HCT116 (cell line): ENCODE results near the gene MRPS16. TPM values are rescaled to one million over a fixed set of nuclear protein-coding genes. Genes with fewer than 3 reads are reported as not detected.

Experiments
- ATAC-seq: fragments of 200-7000 bp; cut with Tn5 transposase; 2 replicates; pipeline ENCODE4 v1.9.1; 2020; ENCODE audit warnings: mild to moderate bottlenecking, moderate library complexity
- BruUV-seq: library from RNA; stranded (reverse); fragments of 400-500 nt; replicated peaks from 2 replicates; lab custom pipeline; 2021; lab: Mats Ljungman, UMichigan
- CTCF ChIA-PET: fragments of 300-600 bp; sonication (Branson Sonifier 250); formaldehyde crosslinking; loops from one replicate; lab custom pipeline; 2021; ENCODE audit warnings: antibody characterized with exemption; lab: Charles Lee
- POLR2A ChIA-PET: fragments of 300-600, 350-600 bp; sonication (Branson Sonifier 250); formaldehyde crosslinking; loops from one replicate; lab custom pipeline; 2021; ENCODE audit warnings: antibody characterized with exemption; lab: Charles Lee
- RAD21 ChIA-PET, 2 experiments: fragments of 300-600 bp; sonication (Branson Sonifier 250); formaldehyde crosslinking; loops; one replicate each; lab custom pipeline; 2023; ENCODE audit warnings: low total read pairs in 2 of 2; ENCODE audit not compliant: uncharacterized antibody in 2 of 2, unreplicated experiment in 2 of 2, low non-redundant PET in 1 of 2; lab: Charles Lee
- DNase-seq: peaks from one replicate; pipeline ENCODE4 v3.0.0-alpha.2; 2010; ENCODE audit warnings: low read depth, low spot score
- H2AFZ ChIP-seq: fragments of 200-600 bp; shearing (Covaris generic), sonication (generic); 2 replicates; pipeline ENCODE4 v1.6.1; 2017; ENCODE audit warnings: low read depth, mixed run types, mixed read lengths, antibody characterized with exemption, low read length; ENCODE audit not compliant: poor library complexity, severe bottlenecking
- H3K27ac ChIP-seq: 2 replicates; pipeline ENCODE4 v1.5.1; 2012; ENCODE audit warnings: low read depth, low read length
- H3K27me3 ChIP-seq: fragments of 200-600 bp; sonication (generic); 2 replicates; pipeline ENCODE4 v1.6.1; 2016; ENCODE audit warnings: mixed run types, low read length, mixed read lengths; ENCODE audit not compliant: insufficient read depth
- H3K36me3 ChIP-seq, 2 experiments: fragments of 200-500 bp in 1 of 2; fragments of 200-600 bp in 1 of 2; sonication (Bioruptor generic) in 1 of 2; sonication (generic) in 1 of 2; 2 replicates each; pipeline versions ENCODE4 v1.5.1 to v1.6.1; 2014 to 2016; ENCODE audit warnings: low read length in 2 of 2, inconsistent platforms in 1 of 2, mixed read lengths in 1 of 2, mixed run types in 1 of 2; ENCODE audit not compliant: insufficient read depth in 2 of 2, control insufficient read depth in 1 of 2
- H3K4me1 ChIP-seq, 2 experiments: fragments of 200-600 bp in 1 of 2; sonication (generic) in 1 of 2; 2 replicates each; pipeline versions ENCODE4 v1.5.1 to v1.6.1; 2012 to 2017; ENCODE audit warnings: low read length in 2 of 2, inconsistent platforms in 1 of 2, mild to moderate bottlenecking in 1 of 2, mixed read lengths in 1 of 2, mixed run types in 1 of 2, moderate library complexity in 1 of 2; ENCODE audit not compliant: insufficient read depth in 2 of 2, control insufficient read depth in 1 of 2
- H3K4me2 ChIP-seq: fragments of 200-600 bp; sonication (generic); 2 replicates; pipeline ENCODE4 v1.6.1; 2017; ENCODE audit warnings: mixed run types, low read length, mixed read lengths
- H3K4me3 ChIP-seq, 2 experiments: fragments of 200-600 bp in 1 of 2; sonication (generic) in 1 of 2; replicated peaks in 1 of 2; 2 replicates each; pipeline ENCODE4 v1.5.1; 2011 to 2016; ENCODE audit warnings: low read length in 2 of 2, control low read depth in 1 of 2, low read depth in 1 of 2, mild to moderate bottlenecking in 1 of 2, mixed read lengths in 1 of 2, mixed run types in 1 of 2
- H3K79me2 ChIP-seq: fragments of 200-600 bp; sonication (generic); 2 replicates; pipeline ENCODE4 v1.6.1; 2017; ENCODE audit warnings: mild to moderate bottlenecking, mixed run types, low read length, moderate library complexity, mixed read lengths; ENCODE audit not compliant: insufficient read depth
- H3K9ac ChIP-seq: fragments of 200-600 bp; sonication (generic); 2 replicates; pipeline ENCODE4 v1.6.1; 2016; ENCODE audit warnings: low read length, mixed read lengths
- H3K9me2 ChIP-seq: fragments of 200-600 bp; sonication (generic), shearing (Covaris generic); 2 replicates; pipeline ENCODE4 v1.6.1; 2017; ENCODE audit warnings: mixed run types, mild to moderate bottlenecking, moderate library complexity; ENCODE audit not compliant: insufficient read depth
- H3K9me3 ChIP-seq, 2 experiments: fragments of 200-500 bp in 1 of 2; fragments of 200-600 bp in 1 of 2; sonication (Bioruptor generic) in 1 of 2; sonication (generic) in 1 of 2; 2 replicates each; pipeline ENCODE4 v1.6.1; 2014 to 2017; ENCODE audit warnings: low read length in 2 of 2, mixed read lengths in 2 of 2, inconsistent platforms in 1 of 2, low read depth in 1 of 2, mild to moderate bottlenecking in 1 of 2, mixed run types in 1 of 2, moderate library complexity in 1 of 2; ENCODE audit not compliant: control insufficient read depth in 1 of 2, insufficient read depth in 1 of 2
- H4K20me1 ChIP-seq: fragments of 200-600 bp; sonication (generic), shearing (Covaris generic); 2 replicates; pipeline ENCODE4 v1.6.1; 2017; ENCODE audit warnings: mixed run types, mild to moderate bottlenecking, moderate library complexity; ENCODE audit not compliant: insufficient read depth
- ATF3 ChIP-seq: IDR thresholded peaks from 2 replicates; pipeline ENCODE4 v1.6.1; 2012
- CBX3 ChIP-seq: IDR thresholded peaks from 2 replicates; pipeline ENCODE4 v1.6.1; 2012; ENCODE audit warnings: low read depth
- CEBPB ChIP-seq: IDR thresholded peaks from 2 replicates; pipeline ENCODE4 v1.6.1; 2012; ENCODE audit warnings: low read depth
- CTCF ChIP-seq, 3 experiments: fragments of 200-600 bp in 1 of 3; sonication (generic) in 1 of 3; IDR thresholded peaks in 2 of 3; conservative IDR thresholded peaks in 1 of 3; 2 replicates each; pipeline ENCODE4 v1.5.1; 2012 to 2017; ENCODE audit warnings: low read depth in 2 of 3, low read length in 2 of 3, antibody characterized with exemption in 1 of 3, borderline replicate concordance in 1 of 3, control low read depth in 1 of 3, mild to moderate bottlenecking in 1 of 3, mixed read lengths in 1 of 3, mixed run types in 1 of 3, moderate library complexity in 1 of 3; ENCODE audit not compliant: insufficient read depth in 1 of 3
- EGR1 ChIP-seq: IDR thresholded peaks from 2 replicates; pipeline ENCODE4 v1.6.1; 2012; ENCODE audit warnings: low read depth
- ELF1 ChIP-seq: IDR thresholded peaks from 2 replicates; pipeline ENCODE4 v1.6.1; 2012; ENCODE audit warnings: low read depth, borderline replicate concordance
- EZH2 ChIP-seq: fragments of 200-600 bp; sonication (generic); IDR thresholded peaks from 2 replicates; pipeline ENCODE4 v1.6.1; 2017; ENCODE audit warnings: antibody characterized with exemption, mixed run types
- EZH2phosphoT487 ChIP-seq: fragments of 200-600 bp; IDR thresholded peaks from 2 replicates; pipeline ENCODE4 v1.6.1; 2018; ENCODE audit warnings: antibody characterized with exemption, borderline replicate concordance
- FOSL1 ChIP-seq: IDR thresholded peaks from 2 replicates; pipeline ENCODE4 v1.6.1; 2012; ENCODE audit warnings: low read depth
- JUND ChIP-seq: IDR thresholded peaks from 2 replicates; pipeline ENCODE4 v1.6.1; 2012
- MAX ChIP-seq: IDR thresholded peaks from 2 replicates; pipeline ENCODE4 v1.6.1; 2012
- POLR2A ChIP-seq: IDR thresholded peaks from 2 replicates; pipeline ENCODE4 v1.7.0; 2011; ENCODE audit warnings: borderline replicate concordance; ENCODE audit not compliant: insufficient read depth, insufficient read length; ENCODE audit errors: extremely low read depth
- RAD21 ChIP-seq: IDR thresholded peaks from 2 replicates; pipeline ENCODE4 v1.6.1; 2012; ENCODE audit warnings: low read depth, mild to moderate bottlenecking
- REST ChIP-seq: IDR thresholded peaks from 2 replicates; pipeline ENCODE4 v1.6.1; 2012; ENCODE audit warnings: low read depth
- SP1 ChIP-seq: IDR thresholded peaks from 2 replicates; pipeline ENCODE4 v1.6.1; 2012; ENCODE audit warnings: low read depth
- SRF ChIP-seq: IDR thresholded peaks from 2 replicates; pipeline ENCODE4 v1.6.1; 2012; ENCODE audit warnings: low read depth
- YY1 ChIP-seq: IDR thresholded peaks from 2 replicates; pipeline ENCODE4 v1.6.1; 2011; ENCODE audit warnings: low read length, low read depth, moderate library complexity, mild to moderate bottlenecking; ENCODE audit not compliant: insufficient replicate concordance; ENCODE audit errors: extremely low read depth
- ZBTB33 ChIP-seq: IDR thresholded peaks from 2 replicates; pipeline ENCODE4 v1.6.1; 2011; ENCODE audit warnings: mild to moderate bottlenecking, low read length, moderate library complexity; ENCODE audit not compliant: insufficient replicate concordance; ENCODE audit errors: extremely low read depth
- ZFX ChIP-seq: fragments of 450-650 bp; IDR thresholded peaks from 2 replicates; pipeline ENCODE4 v1.6.1; 2017
- ZNF274 ChIP-seq: fragments of 200-500 bp; sonication (Bioruptor generic); IDR thresholded peaks from 2 replicates; pipeline ENCODE4 v1.6.1; 2014; ENCODE audit warnings: mild to moderate bottlenecking, low read depth, low read length, inconsistent platforms
- intact Hi-C: fragments of 100-400 bp; cut with micrococcal nuclease; formaldehyde crosslinking; loops from 2 replicates; pipeline ENCODE4 v1.10.0; 2022
- total RNA-seq: library from RNA; stranded (reverse); gene quantifications from one replicate; pipeline ENCODE4 v1.2.1, GENCODE V29; 2021; ENCODE audit not compliant: unreplicated experiment

The MRPS16 gene
- total RNA-seq, 1 experiment from 2014 or later, result 122 TPM

- intact Hi-C loops, result no loop called here
- Histone ChIP-seq H3K9me3 (no peaks in the 10 kb centered on the region), H3K79me2 (0 out of 2 replicates have a peak, but pooled peaks cover under 1% of the 10 kb centered on the region), H3K27ac (no peak overlapping the region), H3K27me3 (no peaks in the 10 kb centered on the region), H3K4me1 (no peaks in the 10 kb centered on the region), H3K4me3 (no peak overlapping the region), H3K9ac (no peak overlapping the region)
- CTCF ChIA-PET, result no interaction called here
- RAD21 ChIA-PET, result no interaction called here
- no peak for ATAC-seq
- TF ChIP-seq POLR2A (no peak), REST (no peak), ZBTB33 (no peak), CBX3 (no peak), CEBPB (no peak), ATF3 (no peak), SP1 (no peak), EGR1 (no peak), ZFX (no peak), FOSL1 (no peak), MAX (no peak), CTCF (IDR thresholded peaks at IDR 0.05 in 2 of 3, conservative IDR thresholded peaks at IDR 0.05 in 1 of 3; ENCODE audit: borderline replicate concordance in 1 of 3, insufficient read depth in 1 of 3, low read depth in 2 of 3, low read length in 2 of 3) (no peak), EZH2 (no peak), ELF1 (no peak), JUND (no peak), SRF (no peak), YY1 (no peak), ZNF274 (no peak), EZH2phosphoT487 (no peak), RAD21 (no peak)
- TF ChIP-seq, all 23 proteins: peak for 0
- BruUV-seq, result no TSS peak
- Histone ChIP-seq H4K20me1 (no peaks in the 10 kb centered on the region; the same call in 1 of the 2 replicates), H3K9me2 (no peaks in the 10 kb centered on the region), H3K36me3 (peaks cover 4 to 29% of the 10 kb centered on the region in 2 experiments; a peak in 2 of 4 replicates), H3K4me2 (no peak overlapping the region), H2AFZ (no peak overlapping the region)
- no peak for DNase-seq
- POLR2A ChIA-PET, result interaction anchor here (3.7 kb wide), 1 partner anchor 12 kb away, joined by 12 read pairs; the partner anchor contains the start of gene DNAJC9
Measured at GRCh38 chr10:73234695-73235094, 17.7 kb downstream of the MRPS16 start.
